WTC11 (cell line): Measurements from ENCODE around the gene CRTC2. TPM values are rescaled to one million over a fixed set of nuclear protein-coding genes. Genes with fewer than 3 reads are reported as not detected.
A peak's percentile ranks its signal among the peaks of the same experiment; 100 is the strongest.

Experiments
- ATAC-seq: fragments of 200-7000 bp; cut with Tn5 transposase; 2 replicates; pipeline ENCODE4 v1.10.0; 2021; ENCODE audit warnings: mild to moderate bottlenecking, moderate library complexity
- CTCF ChIA-PET: fragments of 300-600 bp; sonication (Branson Sonifier 250); formaldehyde crosslinking; loops from one replicate; lab custom pipeline; 2021; ENCODE audit warnings: antibody characterized with exemption; lab: Charles Lee
- POLR2A ChIA-PET: fragments of 350-600 bp; sonication (Branson Sonifier 250); formaldehyde crosslinking; loops from one replicate; lab custom pipeline; 2021; ENCODE audit warnings: antibody characterized with exemption; lab: Charles Lee
- DNase-seq: peaks from one replicate; pipeline ENCODE4 v3.0.0; 2021; ENCODE audit warnings: low spot score
- H3K27ac Mint-ChIP-seq: 2 replicates; pipeline ENCODE4 v1.8.0; 2021; ENCODE audit warnings: mixed read lengths
- H3K27me3 Mint-ChIP-seq: 2 replicates; pipeline ENCODE4 v1.8.0; 2021; ENCODE audit warnings: low read depth, mild to moderate bottlenecking, moderate library complexity, mixed read lengths
- H3K36me3 Mint-ChIP-seq: 2 replicates; pipeline ENCODE4 v1.8.0; 2021; ENCODE audit warnings: mixed read lengths
- H3K4me1 Mint-ChIP-seq: 2 replicates; pipeline ENCODE4 v1.8.0; 2022; ENCODE audit warnings: mixed read lengths
- H3K4me3 Mint-ChIP-seq: 2 replicates; pipeline ENCODE4 v1.8.0; 2021; ENCODE audit warnings: mild to moderate bottlenecking, moderate library complexity, mixed read lengths
- H3K9me3 Mint-ChIP-seq: 2 replicates; pipeline ENCODE4 v1.8.0; 2021; ENCODE audit warnings: mixed read lengths
- ETV6 ChIP-seq: sonication (generic); formaldehyde crosslinking; IDR thresholded peaks from 2 replicates; pipeline ENCODE4 v1.8.1; 2022; ENCODE audit warnings: mild to moderate bottlenecking, missing genetic modification reagents
- FOXK1 ChIP-seq: sonication (generic); formaldehyde crosslinking; IDR thresholded peaks from 2 replicates; pipeline ENCODE4 v1.8.0; 2022; ENCODE audit warnings: mild to moderate bottlenecking, moderate library complexity, missing genetic modification reagents
- FOXP1 ChIP-seq: sonication (generic); formaldehyde crosslinking; IDR thresholded peaks from 2 replicates; pipeline ENCODE4 v1.8.0; 2022; ENCODE audit warnings: missing genetic modification reagents, mild to moderate bottlenecking, moderate library complexity, borderline replicate concordance
- GABPB1 ChIP-seq: sonication (generic); formaldehyde crosslinking; IDR thresholded peaks from 2 replicates; pipeline ENCODE4 v1.8.1; 2023; ENCODE audit warnings: mild to moderate bottlenecking, missing genetic modification reagents
- IRF2 ChIP-seq: sonication (generic); formaldehyde crosslinking; IDR thresholded peaks from 2 replicates; pipeline ENCODE4 v1.8.0; 2022; ENCODE audit warnings: low read depth, missing genetic modification reagents, borderline replicate concordance
- NFYB ChIP-seq: sonication (generic); formaldehyde crosslinking; conservative IDR thresholded peaks from 2 replicates; pipeline ENCODE4 v1.8.0; 2022; ENCODE audit warnings: low read depth, missing genetic modification reagents
- PRRX2 ChIP-seq: fragments of 250-450 bp; sonication (Bioruptor Pico); IDR thresholded peaks from 2 replicates; pipeline ENCODE4 v1.8.0; 2021; ENCODE audit warnings: mild to moderate bottlenecking
- RELA ChIP-seq: sonication (generic); formaldehyde crosslinking; IDR thresholded peaks from 2 replicates; pipeline ENCODE4 v1.8.1; 2022; ENCODE audit warnings: missing genetic modification reagents, mild to moderate bottlenecking, borderline replicate concordance
- ZNF219 ChIP-seq: sonication (generic); formaldehyde crosslinking; IDR thresholded peaks from 2 replicates; pipeline ENCODE4 v1.8.0; 2023; ENCODE audit warnings: missing genetic modification reagents, mild to moderate bottlenecking, borderline replicate concordance
- total RNA-seq: library from RNA; stranded (reverse); gene quantifications from 3 replicates; pipeline ENCODE4 v1.2.3, GENCODE V29; 2021
- TF ChIP-seq, protein P1 (sequence below): fragments of 250-450 bp; sonication (Bioruptor Pico); IDR thresholded peaks from 2 replicates; pipeline ENCODE4 v1.9.0; 2021; ENCODE audit warnings: mild to moderate bottlenecking
- TF ChIP-seq, protein P2 (sequence below): sonication (generic); formaldehyde crosslinking; IDR thresholded peaks from 2 replicates; pipeline ENCODE4 v1.8.0; 2023; ENCODE audit warnings: mild to moderate bottlenecking, missing genetic modification reagents
- TF ChIP-seq, protein P3 (sequence below): sonication (generic); formaldehyde crosslinking; IDR thresholded peaks from 2 replicates; pipeline ENCODE4 v1.8.1; 2023; ENCODE audit warnings: mild to moderate bottlenecking, moderate library complexity, missing genetic modification reagents
- TF ChIP-seq, protein P4 (sequence below): fragments of 250-450 bp; sonication (Bioruptor Pico); IDR thresholded peaks from 2 replicates; pipeline ENCODE4 v2.1.2; 2022; ENCODE audit warnings: mild to moderate bottlenecking, moderate library complexity
- TF ChIP-seq, protein P5 (sequence below): sonication (generic); formaldehyde crosslinking; IDR thresholded peaks from 2 replicates; pipeline ENCODE4 v1.8.1; 2023; ENCODE audit warnings: mild to moderate bottlenecking, missing genetic modification reagents, moderate library complexity
- TF ChIP-seq, protein P6 (sequence below): fragments of 250-450 bp; sonication (Bioruptor Pico); IDR thresholded peaks from 2 replicates; pipeline ENCODE4 v1.9.0; 2021; ENCODE audit warnings: mild to moderate bottlenecking, borderline replicate concordance
- TF ChIP-seq, protein P7 (sequence below): sonication (generic); formaldehyde crosslinking; IDR thresholded peaks from 2 replicates; pipeline ENCODE4 v1.8.1; 2022; ENCODE audit warnings: low read depth, mild to moderate bottlenecking, moderate library complexity, missing genetic modification reagents, borderline replicate concordance

The CRTC2 gene
- total RNA-seq, 1 experiment from 2014 or later = 43.7 TPM

DNA sequence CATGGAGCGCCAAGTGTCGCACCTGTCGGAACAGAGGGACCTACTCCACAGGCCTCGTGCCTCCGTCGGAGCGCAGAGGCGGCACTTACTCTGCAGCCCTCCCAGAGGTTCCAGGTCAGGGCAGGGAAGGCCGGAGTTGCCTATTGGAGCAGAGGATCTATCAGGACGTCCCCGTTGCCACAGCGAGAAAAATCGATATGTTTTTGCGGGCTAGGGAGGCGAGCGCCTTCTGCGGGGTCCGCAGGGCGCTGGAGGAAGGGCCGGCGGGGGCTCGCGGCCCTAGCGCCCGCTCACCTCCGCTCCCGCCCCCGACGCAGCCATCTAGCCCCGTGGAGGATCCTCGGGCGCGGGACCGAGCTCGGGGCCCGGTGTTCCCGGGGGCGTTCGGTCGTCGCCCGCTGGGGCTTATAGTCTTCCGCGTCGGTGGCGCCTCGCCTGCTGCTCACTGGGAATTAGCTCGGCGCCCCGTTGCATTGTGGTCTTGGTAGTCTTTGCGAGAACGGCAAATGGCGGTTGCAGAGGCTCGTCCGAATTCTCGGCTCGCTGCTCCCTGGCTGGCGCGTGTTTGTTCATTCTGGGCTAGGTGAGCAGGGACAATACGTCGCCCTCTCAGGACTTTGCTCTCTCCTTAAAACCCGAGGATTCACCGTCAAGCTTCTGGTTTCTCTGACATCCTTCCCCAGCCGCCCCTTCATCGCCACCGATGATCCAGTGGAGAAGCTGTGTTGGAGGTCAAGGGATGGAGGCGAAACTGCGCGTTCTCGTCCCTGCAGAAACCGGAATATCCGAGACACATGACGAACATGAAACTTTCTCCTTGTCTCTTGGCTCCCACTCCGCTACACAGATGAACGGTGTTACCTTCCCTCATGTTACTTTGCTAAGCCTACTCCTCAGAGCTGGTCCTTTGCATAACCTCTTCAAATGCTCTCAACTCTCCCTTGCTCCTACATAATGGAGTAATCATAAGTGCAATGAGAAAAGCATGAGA lies 19.1 kb upstream of the CRTC2 start, which contains the start of gene JTB (continued):
- TF ChIP-seq, protein P1, sequence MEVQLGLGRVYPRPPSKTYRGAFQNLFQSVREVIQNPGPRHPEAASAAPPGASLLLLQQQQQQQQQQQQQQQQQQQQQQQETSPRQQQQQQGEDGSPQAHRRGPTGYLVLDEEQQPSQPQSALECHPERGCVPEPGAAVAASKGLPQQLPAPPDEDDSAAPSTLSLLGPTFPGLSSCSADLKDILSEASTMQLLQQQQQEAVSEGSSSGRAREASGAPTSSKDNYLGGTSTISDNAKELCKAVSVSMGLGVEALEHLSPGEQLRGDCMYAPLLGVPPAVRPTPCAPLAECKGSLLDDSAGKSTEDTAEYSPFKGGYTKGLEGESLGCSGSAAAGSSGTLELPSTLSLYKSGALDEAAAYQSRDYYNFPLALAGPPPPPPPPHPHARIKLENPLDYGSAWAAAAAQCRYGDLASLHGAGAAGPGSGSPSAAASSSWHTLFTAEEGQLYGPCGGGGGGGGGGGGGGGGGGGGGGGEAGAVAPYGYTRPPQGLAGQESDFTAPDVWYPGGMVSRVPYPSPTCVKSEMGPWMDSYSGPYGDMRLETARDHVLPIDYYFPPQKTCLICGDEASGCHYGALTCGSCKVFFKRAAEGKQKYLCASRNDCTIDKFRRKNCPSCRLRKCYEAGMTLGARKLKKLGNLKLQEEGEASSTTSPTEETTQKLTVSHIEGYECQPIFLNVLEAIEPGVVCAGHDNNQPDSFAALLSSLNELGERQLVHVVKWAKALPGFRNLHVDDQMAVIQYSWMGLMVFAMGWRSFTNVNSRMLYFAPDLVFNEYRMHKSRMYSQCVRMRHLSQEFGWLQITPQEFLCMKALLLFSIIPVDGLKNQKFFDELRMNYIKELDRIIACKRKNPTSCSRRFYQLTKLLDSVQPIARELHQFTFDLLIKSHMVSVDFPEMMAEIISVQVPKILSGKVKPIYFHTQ (CRISPR knock-in tag) = no peak
- TF ChIP-seq GABPB1 (0 out of 2 replicates have a peak, but pooled peaks have one; percentile 27), NFYB (CRISPR knock-in tag) (peak; percentile 17; the same call in 1 of the 2 replicates), IRF2 (CRISPR knock-in tag) (no peak), RELA (CRISPR knock-in tag) (no peak)
- TF ChIP-seq, protein P2, sequence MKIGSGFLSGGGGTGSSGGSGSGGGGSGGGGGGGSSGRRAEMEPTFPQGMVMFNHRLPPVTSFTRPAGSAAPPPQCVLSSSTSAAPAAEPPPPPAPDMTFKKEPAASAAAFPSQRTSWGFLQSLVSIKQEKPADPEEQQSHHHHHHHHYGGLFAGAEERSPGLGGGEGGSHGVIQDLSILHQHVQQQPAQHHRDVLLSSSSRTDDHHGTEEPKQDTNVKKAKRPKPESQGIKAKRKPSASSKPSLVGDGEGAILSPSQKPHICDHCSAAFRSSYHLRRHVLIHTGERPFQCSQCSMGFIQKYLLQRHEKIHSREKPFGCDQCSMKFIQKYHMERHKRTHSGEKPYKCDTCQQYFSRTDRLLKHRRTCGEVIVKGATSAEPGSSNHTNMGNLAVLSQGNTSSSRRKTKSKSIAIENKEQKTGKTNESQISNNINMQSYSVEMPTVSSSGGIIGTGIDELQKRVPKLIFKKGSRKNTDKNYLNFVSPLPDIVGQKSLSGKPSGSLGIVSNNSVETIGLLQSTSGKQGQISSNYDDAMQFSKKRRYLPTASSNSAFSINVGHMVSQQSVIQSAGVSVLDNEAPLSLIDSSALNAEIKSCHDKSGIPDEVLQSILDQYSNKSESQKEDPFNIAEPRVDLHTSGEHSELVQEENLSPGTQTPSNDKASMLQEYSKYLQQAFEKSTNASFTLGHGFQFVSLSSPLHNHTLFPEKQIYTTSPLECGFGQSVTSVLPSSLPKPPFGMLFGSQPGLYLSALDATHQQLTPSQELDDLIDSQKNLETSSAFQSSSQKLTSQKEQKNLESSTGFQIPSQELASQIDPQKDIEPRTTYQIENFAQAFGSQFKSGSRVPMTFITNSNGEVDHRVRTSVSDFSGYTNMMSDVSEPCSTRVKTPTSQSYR = no peak
- TF ChIP-seq, protein P3, sequence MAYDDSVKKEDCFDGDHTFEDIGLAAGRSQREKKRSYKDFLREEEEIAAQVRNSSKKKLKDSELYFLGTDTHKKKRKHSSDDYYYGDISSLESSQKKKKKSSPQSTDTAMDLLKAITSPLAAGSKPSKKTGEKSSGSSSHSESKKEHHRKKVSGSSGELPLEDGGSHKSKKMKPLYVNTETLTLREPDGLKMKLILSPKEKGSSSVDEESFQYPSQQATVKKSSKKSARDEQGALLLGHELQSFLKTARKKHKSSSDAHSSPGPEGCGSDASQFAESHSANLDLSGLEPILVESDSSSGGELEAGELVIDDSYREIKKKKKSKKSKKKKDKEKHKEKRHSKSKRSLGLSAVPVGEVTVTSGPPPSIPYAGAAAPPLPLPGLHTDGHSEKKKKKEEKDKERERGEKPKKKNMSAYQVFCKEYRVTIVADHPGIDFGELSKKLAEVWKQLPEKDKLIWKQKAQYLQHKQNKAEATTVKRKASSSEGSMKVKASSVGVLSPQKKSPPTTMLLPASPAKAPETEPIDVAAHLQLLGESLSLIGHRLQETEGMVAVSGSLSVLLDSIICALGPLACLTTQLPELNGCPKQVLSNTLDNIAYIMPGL (CRISPR knock-in tag) = peak; percentile 77; the same call in 1 of the 2 replicates
- TF ChIP-seq, protein P4, sequence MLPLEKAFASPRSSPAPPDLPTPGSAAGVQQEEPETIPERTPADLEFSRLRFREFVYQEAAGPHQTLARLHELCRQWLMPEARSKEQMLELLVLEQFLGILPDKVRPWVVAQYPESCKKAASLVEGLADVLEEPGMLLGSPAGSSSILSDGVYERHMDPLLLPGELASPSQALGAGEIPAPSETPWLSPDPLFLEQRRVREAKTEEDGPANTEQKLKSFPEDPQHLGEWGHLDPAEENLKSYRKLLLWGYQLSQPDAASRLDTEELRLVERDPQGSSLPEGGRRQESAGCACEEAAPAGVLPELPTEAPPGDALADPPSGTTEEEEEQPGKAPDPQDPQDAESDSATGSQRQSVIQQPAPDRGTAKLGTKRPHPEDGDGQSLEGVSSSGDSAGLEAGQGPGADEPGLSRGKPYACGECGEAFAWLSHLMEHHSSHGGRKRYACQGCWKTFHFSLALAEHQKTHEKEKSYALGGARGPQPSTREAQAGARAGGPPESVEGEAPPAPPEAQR (CRISPR knock-in tag) = no peak
- TF ChIP-seq, protein P5, sequence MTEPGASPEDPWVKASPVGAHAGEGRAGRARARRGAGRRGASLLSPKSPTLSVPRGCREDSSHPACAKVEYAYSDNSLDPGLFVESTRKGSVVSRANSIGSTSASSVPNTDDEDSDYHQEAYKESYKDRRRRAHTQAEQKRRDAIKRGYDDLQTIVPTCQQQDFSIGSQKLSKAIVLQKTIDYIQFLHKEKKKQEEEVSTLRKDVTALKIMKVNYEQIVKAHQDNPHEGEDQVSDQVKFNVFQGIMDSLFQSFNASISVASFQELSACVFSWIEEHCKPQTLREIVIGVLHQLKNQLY (CRISPR knock-in tag) = no peak
- TF ChIP-seq, all 79 proteins: peak for 18

DNA sequence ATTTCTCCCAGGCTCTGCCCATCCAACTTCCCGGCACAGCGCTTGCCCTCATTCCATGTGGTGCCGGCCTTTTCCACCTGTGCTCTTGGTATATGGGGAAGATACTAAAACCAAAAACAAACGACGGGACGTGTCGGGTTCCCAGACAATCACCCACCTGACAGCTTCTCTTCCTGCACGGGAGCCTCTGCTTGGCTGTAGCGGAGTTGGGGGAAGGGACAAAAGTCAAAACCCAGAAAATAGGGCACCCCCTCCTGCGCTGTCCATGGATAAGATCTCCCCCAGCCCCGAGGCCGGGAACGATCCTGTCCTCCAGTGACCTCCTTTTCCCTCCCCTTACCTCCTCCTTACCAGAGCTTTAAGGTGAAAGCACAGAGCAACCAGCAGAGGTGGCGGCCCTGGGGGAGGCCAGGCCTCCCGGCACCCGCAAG lies 18.4 kb upstream of the CRTC2 start:
- H3K36me3 Mint-ChIP-seq = peaks cover 34% of the 10 kb centered on the region
- H3K27me3 Mint-ChIP-seq = no peaks in the 10 kb centered on the region
- peak overlapping the region; percentile 97 for H3K27ac Mint-ChIP-seq
- H3K9me3 Mint-ChIP-seq = no peaks in the 10 kb centered on the region
- peaks cover 31% of the 10 kb centered on the region for H3K4me1 Mint-ChIP-seq
- ChIA-PET CTCF (interaction anchor here (0.9 to 4.3 kb wide), 9 partner anchors 10 to 482 kb away, joined by 3 to 26 read pairs (median 4); partner anchors contain the start of genes CREB3L4, DENND4B, RAB13 and RPS27), POLR2A (interaction anchor here (1.0 to 3.1 kb wide), 10 partner anchors 9 to 343 kb away, joined by 3 to 55 read pairs (median 5); partner anchors contain the start of genes CHTOP, CREB3L4, GATAD2B and RAB13)
- ATAC-seq (no peak; the same call in 1 of the 2 replicates), DNase-seq (no peak)
- H3K4me3 Mint-ChIP-seq = peak overlapping the region; percentile 98
- TF ChIP-seq PRRX2 (CRISPR knock-in tag) = no peak
- TF ChIP-seq, protein P6, sequence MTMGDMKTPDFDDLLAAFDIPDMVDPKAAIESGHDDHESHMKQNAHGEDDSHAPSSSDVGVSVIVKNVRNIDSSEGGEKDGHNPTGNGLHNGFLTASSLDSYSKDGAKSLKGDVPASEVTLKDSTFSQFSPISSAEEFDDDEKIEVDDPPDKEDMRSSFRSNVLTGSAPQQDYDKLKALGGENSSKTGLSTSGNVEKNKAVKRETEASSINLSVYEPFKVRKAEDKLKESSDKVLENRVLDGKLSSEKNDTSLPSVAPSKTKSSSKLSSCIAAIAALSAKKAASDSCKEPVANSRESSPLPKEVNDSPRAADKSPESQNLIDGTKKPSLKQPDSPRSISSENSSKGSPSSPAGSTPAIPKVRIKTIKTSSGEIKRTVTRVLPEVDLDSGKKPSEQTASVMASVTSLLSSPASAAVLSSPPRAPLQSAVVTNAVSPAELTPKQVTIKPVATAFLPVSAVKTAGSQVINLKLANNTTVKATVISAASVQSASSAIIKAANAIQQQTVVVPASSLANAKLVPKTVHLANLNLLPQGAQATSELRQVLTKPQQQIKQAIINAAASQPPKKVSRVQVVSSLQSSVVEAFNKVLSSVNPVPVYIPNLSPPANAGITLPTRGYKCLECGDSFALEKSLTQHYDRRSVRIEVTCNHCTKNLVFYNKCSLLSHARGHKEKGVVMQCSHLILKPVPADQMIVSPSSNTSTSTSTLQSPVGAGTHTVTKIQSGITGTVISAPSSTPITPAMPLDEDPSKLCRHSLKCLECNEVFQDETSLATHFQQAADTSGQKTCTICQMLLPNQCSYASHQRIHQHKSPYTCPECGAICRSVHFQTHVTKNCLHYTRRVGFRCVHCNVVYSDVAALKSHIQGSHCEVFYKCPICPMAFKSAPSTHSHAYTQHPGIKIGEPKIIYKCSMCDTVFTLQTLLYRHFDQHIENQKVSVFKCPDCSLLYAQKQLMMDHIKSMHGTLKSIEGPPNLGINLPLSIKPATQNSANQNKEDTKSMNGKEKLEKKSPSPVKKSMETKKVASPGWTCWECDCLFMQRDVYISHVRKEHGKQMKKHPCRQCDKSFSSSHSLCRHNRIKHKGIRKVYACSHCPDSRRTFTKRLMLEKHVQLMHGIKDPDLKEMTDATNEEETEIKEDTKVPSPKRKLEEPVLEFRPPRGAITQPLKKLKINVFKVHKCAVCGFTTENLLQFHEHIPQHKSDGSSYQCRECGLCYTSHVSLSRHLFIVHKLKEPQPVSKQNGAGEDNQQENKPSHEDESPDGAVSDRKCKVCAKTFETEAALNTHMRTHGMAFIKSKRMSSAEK (CRISPR knock-in tag) = no peak
- no peak for TF ChIP-seq FOXP1 (CRISPR knock-in tag)
- TF ChIP-seq, protein P7, sequence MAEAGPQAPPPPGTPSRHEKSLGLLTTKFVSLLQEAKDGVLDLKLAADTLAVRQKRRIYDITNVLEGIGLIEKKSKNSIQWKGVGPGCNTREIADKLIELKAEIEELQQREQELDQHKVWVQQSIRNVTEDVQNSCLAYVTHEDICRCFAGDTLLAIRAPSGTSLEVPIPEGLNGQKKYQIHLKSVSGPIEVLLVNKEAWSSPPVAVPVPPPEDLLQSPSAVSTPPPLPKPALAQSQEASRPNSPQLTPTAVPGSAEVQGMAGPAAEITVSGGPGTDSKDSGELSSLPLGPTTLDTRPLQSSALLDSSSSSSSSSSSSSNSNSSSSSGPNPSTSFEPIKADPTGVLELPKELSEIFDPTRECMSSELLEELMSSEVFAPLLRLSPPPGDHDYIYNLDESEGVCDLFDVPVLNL (CRISPR knock-in tag) = no peak
- TF ChIP-seq FOXK1 (CRISPR knock-in tag) = no peak
- TF ChIP-seq ZNF219 = no peak
- no peak for TF ChIP-seq ETV6 (CRISPR knock-in tag)
